HUES48 (cell line): ENCODE data around the gene TRAM2.

Experiments used
- H3K27ac ChIP-seq: one replicate; pipeline ENCODE4 v1.7.0; 2013; ENCODE audit warnings: low read depth, low read length, inconsistent platforms
- H3K27me3 ChIP-seq: 2 replicates; pipeline ENCODE4 v1.6.1; 2013; ENCODE audit warnings: mild to moderate bottlenecking, low read length; ENCODE audit not compliant: control insufficient read depth, insufficient read depth
- H3K36me3 ChIP-seq: 2 replicates; pipeline ENCODE4 v1.6.1; 2013; ENCODE audit warnings: low read length; ENCODE audit not compliant: control insufficient read depth, insufficient read depth
- H3K4me1 ChIP-seq: 2 replicates; pipeline ENCODE4 v1.6.1; 2013; ENCODE audit warnings: mild to moderate bottlenecking, low read length; ENCODE audit not compliant: control insufficient read depth, insufficient read depth
- H3K4me3 ChIP-seq: 2 replicates; pipeline ENCODE4 v1.5.1; 2013; ENCODE audit warnings: mild to moderate bottlenecking, low read depth, low read length
- H3K9ac ChIP-seq: 2 replicates; pipeline ENCODE4 v1.6.1; 2013; ENCODE audit warnings: mild to moderate bottlenecking, low read depth, low read length, moderate library complexity
- H3K9me3 ChIP-seq: 2 replicates; pipeline ENCODE4 v1.6.1; 2013; ENCODE audit warnings: low read length; ENCODE audit not compliant: control insufficient read depth, insufficient read depth

TRAM2 gene

DNA sequence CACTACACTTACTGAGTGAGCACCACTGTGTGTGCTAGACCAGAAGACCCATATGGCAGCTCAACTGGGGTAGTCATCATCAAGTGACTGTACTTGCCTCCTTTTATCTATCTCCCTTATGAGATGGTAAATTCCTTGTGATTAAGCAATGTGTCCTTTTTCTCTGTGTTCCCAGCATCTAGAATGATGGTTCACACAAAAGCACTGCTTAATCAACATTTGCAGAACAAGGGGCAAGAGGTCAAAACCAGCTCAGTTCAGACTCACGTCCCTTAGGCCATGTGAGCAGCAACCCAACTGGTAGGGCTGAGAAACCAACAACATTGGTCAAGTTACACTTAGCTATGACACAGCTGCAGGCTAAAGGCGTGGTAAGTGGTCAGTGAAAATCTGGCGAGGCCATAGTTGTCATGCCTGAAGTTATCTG, 10.0 kb downstream of the TRAM2 start:
- Histone ChIP-seq H3K4me3 (no peak overlapping the region), H3K27ac (no peak overlapping the region), H3K4me1 (peaks cover 33% of the 10 kb centered on the region), H3K9me3 (no peaks in the 10 kb centered on the region), H3K36me3 (no peaks in the 10 kb centered on the region), H3K9ac (no peak overlapping the region), H3K27me3 (no peaks in the 10 kb centered on the region)

DNA sequence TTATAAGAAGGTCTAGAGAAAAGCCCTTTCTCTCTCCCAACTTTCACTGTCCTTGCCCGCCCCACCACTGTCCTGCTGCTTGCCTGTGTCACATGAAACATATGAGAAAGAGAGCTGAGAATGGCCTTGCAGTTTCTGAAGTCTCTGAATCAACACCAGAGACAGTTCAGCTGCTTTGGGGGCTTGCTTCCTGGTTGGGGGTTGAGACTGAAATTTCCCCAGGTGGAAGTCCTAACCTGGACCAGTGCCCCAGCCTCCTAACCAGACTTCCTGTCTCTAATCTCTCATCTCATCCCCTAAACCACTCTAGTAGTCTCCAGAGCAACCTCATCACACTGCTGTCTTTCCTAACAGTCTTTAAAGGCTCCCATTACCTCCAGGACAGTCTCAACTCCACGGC, 10.7 kb downstream of the TRAM2 start:
- H3K4me3 ChIP-seq: no peak overlapping the region
- H3K9ac ChIP-seq: no peak overlapping the region
- peaks cover 31% of the 10 kb centered on the region for H3K4me1 ChIP-seq
- H3K27me3 ChIP-seq: no peaks in the 10 kb centered on the region
- no peaks in the 10 kb centered on the region for H3K9me3 ChIP-seq
- no peaks in the 10 kb centered on the region for H3K36me3 ChIP-seq
- H3K27ac ChIP-seq: no peak overlapping the region

DNA sequence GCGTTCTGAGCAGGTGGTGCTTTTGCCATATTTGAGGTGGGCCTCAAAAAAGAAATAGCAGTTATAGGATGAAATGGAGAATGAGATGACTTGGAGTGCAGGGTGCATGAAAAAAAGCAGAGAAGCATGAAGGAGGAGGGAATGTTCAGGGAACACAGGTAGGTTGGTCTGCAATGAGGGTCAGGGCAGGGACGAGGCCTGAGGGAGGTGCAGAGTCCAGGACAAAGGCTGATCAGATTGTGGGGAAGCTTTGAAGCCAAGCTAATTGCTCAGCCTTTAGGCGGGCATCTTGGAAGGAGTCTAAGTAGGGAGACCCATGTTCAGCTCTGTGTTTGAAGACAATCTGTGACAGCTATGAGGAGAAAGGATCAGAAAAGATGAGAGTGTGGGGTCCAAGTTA, 12.0 kb downstream of the TRAM2 start:
- Histone ChIP-seq H3K4me3 (no peak overlapping the region), H3K4me1 (peaks cover 20% of the 10 kb centered on the region), H3K36me3 (no peaks in the 10 kb centered on the region), H3K27ac (no peak overlapping the region), H3K27me3 (no peaks in the 10 kb centered on the region), H3K9ac (no peak overlapping the region), H3K9me3 (no peaks in the 10 kb centered on the region)

DNA sequence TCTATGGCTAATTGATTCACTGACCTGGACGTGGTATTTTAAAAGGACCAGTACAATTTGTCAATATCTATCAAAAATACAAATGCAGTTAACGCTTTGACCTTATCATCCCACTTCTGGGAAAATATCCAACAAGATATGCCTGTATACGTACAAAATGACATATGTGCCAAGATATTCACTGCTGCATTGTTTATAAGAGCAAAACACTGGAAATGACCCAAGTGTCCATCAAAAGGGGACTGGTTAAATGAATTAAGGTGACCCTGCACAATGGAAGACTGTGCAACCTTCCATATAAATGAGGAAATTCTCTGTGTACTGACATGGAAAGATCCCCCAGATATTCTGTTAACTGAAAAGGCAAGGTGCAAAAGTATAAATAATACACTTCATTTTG, 13.9 kb downstream of the TRAM2 start:
- Histone ChIP-seq H3K36me3 (no peaks in the 10 kb centered on the region), H3K27me3 (no peaks in the 10 kb centered on the region), H3K9ac (no peak overlapping the region), H3K4me3 (no peak overlapping the region), H3K9me3 (no peaks in the 10 kb centered on the region), H3K27ac (no peak overlapping the region), H3K4me1 (peaks cover 13% of the 10 kb centered on the region)

DNA sequence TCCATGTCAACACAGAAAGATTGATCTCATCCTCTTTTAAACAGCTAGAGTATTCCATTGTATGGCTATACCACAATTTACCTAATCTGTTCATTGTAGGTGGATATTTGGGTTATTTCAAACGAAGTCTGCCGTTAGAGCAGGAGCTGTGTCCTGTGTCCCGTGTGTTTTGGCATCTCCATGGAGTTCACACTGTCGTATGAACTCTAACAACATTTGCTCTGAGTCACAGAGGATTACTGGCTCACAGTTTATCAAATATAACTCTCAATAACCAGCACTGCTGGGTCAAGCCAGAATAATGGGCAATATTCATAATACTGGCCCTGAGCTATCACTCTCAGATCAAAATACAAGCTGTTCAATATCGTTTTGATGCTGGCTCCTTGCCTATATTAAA, 16.4 kb downstream of the TRAM2 start:
- Histone ChIP-seq H3K36me3 (no peaks in the 10 kb centered on the region), H3K27me3 (no peaks in the 10 kb centered on the region), H3K4me1 (peaks cover 13% of the 10 kb centered on the region), H3K9ac (no peak overlapping the region), H3K9me3 (no peaks in the 10 kb centered on the region), H3K4me3 (no peak overlapping the region), H3K27ac (no peak overlapping the region)

DNA sequence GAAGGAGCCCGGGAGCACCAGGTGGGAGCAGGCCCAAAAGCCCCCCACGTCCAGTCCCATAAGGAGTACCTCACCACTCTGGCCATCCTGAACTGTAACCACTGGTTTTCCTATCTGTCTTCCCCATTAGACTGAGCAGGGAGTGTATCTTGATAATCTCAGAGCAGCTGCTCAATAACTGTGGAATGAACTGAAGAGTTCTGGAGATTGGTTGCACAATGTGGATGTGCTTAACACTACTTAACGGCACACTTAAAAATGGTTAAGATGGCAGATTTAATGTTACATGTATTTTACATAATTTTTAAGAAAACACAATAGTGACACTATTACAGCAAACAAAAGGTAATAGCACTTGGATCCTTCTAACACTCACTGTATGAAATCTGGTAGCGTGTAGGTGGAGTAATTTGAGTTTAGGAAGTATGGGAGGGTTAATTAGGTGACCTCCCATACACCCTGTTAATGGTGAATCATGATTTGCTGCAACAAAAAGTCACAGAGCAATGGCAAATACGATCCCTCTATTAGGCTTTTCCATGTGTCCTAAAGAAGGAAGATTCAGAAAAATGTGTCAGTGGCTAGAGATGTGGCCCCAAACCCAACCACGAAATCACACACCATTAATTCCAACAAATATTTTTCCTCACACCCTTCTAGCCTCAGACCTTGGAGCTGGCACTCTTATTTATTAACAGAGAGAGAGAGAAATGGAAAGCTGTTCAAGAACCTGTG, 18.4 kb downstream of the TRAM2 start:
- H3K4me3 ChIP-seq: no peak overlapping the region
- H3K27me3 ChIP-seq: no peaks in the 10 kb centered on the region
- H3K27ac ChIP-seq: peak overlapping the region; percentile 32
- H3K9me3 ChIP-seq: no peaks in the 10 kb centered on the region
- no peaks in the 10 kb centered on the region for H3K36me3 ChIP-seq
- H3K4me1 ChIP-seq: peaks cover 13% of the 10 kb centered on the region
- no peak overlapping the region for H3K9ac ChIP-seq

DNA sequence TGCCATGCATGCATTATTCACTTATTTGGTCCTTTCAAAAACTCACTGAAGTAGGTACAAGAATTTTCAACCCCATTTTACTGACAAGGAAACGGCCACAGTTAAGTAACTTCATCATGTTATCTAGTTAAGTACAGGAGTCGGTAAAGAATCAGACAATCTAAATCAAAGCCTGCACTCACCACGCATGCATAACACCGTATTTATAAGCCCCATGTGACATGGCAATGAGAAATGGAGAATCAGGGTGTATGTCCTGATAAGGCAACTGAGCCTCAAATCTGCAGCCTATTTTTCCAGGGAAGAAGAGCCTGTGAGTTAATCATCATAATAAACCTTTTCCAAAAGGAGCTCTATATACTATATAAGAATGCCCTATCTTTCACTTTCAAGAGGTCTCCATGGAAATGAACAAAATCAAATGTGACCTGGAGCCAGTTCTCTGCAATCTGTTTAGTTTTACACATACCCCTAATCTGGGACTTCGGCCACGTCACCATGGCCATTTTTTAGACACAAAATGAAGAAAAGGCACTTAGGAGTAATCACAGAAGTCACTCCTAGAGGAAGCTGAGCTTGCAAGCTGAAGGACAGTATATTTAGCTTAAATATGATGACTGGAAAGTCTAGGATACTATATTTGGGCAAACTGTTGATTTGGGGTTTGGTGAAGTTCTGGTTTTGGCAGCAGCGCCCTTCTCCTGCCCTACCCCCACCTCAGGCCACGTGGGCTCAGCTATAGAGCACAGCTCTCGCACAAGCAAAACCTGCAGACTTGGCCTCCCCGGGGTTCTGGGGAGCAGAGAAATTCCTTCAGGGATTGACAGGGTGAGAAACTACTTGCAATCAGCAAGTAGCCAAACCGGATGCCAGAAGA, 19.2 kb downstream of the TRAM2 start:
- Histone ChIP-seq H3K9ac (no peak overlapping the region), H3K4me3 (no peak overlapping the region), H3K27ac (peak overlapping the region; percentile 32), H3K4me1 (peaks cover 17% of the 10 kb centered on the region), H3K27me3 (no peaks in the 10 kb centered on the region), H3K9me3 (no peaks in the 10 kb centered on the region), H3K36me3 (no peaks in the 10 kb centered on the region)

DNA sequence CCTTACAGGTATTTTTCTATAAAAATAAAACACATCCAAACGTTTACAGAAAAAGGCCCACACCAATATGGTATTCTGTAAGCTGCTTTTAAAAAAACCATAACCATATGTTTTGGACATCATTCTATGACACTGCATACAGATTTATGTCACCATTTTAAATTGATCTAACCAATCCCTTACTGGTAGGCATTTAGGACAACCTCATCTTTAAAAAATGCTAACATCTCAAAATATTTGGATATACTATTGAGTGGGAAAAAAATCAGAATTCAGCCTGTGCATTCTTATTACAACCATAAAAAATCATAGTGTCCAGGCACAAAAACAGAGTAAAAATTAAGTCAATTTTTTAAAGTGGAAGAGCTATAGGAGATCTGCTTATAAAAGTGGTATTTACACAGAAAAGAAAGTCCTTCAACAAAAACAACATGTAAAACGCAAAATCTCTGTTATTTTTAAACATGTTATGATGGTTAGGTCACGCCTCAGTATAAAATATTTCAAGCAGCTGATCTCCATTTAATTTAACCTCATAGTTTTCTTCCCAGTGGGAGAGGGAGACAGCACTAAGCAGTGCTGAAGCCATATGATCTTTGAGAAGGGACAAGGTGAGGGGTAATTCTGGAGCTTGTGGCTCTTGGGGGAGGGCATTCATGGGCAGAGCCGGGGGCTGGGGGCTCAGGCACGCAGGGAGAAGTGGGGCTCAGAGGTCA, 21.2 kb downstream of the TRAM2 start:
- H3K9ac ChIP-seq: no peak overlapping the region
- no peaks in the 10 kb centered on the region for H3K27me3 ChIP-seq
- H3K4me1 ChIP-seq: peaks cover 36% of the 10 kb centered on the region
- H3K36me3 ChIP-seq: no peaks in the 10 kb centered on the region
- H3K9me3 ChIP-seq: no peaks in the 10 kb centered on the region
- no peak overlapping the region for H3K4me3 ChIP-seq
- H3K27ac ChIP-seq: no peak overlapping the region

DNA sequence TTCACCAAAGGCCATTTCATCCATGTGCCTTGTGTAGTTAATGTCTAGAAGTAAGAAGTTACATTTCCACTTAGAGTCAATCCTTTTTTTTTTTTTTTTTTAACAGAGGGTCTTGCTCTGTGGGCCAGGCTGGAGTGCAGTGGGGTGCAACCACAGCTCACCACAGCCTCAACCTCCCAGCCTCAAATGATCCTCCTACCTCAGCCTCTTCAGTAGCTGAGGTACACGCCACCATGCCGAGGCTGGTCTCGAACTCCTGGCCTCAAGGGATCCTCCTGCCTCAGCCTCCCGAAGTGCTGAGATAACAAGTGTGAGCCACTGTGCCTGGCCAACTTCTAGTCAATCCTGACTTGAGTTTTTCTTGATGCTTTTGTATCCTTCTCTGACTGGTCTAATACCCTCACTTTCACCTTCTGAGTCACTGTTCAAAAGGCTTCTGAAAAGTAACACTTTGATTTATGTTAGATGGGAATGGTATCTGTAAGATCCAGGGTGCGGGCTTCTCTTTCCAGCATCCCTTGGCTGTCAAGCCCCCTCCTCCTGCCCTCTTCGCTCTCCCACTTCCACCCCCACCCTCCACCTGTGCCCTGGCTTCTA, 22.1 kb downstream of the TRAM2 start:
- Histone ChIP-seq H3K9ac (no peak overlapping the region), H3K9me3 (no peaks in the 10 kb centered on the region), H3K4me3 (no peak overlapping the region), H3K27me3 (no peaks in the 10 kb centered on the region), H3K4me1 (peaks cover 42% of the 10 kb centered on the region), H3K36me3 (no peaks in the 10 kb centered on the region), H3K27ac (no peak overlapping the region)

DNA sequence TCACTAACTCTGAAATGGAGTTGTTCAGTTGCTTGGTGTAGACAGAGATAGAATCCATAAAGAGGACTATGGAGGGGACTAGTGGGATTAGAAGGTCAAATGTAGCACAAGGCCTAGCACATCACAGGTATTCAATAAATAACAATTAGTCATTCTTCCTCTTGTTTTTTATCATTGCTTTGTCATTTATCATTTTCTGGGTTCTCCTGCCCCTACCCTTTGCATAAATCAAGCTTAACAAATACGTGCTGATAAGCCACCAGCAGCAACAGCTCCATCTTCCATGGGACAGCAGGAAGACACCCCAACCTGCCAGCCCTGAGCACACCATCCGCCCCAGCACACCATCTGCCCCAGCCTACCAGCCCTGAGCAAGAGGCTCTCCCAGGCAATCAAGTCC, 23.1 kb downstream of the TRAM2 start:
- no peaks in the 10 kb centered on the region for H3K36me3 ChIP-seq
- no peak overlapping the region for H3K4me3 ChIP-seq
- no peaks in the 10 kb centered on the region for H3K27me3 ChIP-seq
- no peaks in the 10 kb centered on the region for H3K9me3 ChIP-seq
- H3K4me1 ChIP-seq: peaks cover 46% of the 10 kb centered on the region
- H3K9ac ChIP-seq: no peak overlapping the region
- no peak overlapping the region for H3K27ac ChIP-seq
